GM23338 (cell line): Measurements from ENCODE around the gene CCDC152. TPM values are rescaled to one million over a fixed set of nuclear protein-coding genes. Genes with fewer than 3 reads are reported as not detected.
"Not testable (repeated sequence)": the region's sequence is repeated elsewhere in the genome, so short reads cannot be mapped to it uniquely, and the experiment has no call there.

Experiments used
- ATAC-seq: fragments of 200-7000 bp; cut with Tn5 transposase; 3 replicates; pipeline ENCODE4 v1.9.1; 2020
- DNase-seq: peaks from one replicate; pipeline ENCODE4 v3.0.0-alpha.2; 2015; ENCODE audit warnings: low spot score
- H2AFZ ChIP-seq: fragments of 200-600 bp; sonication (generic); 2 replicates; pipeline ENCODE4 v1.8.0; 2016; ENCODE audit warnings: antibody characterized with exemption, mild to moderate bottlenecking, moderate library complexity
- H3F3A ChIP-seq: fragments of 200-600 bp; sonication (generic); replicated peaks from 2 replicates; pipeline ENCODE4 v1.8.0; 2017; ENCODE audit warnings: antibody characterized with exemption, mixed run types, low read depth
- H3K27ac ChIP-seq: fragments of 200-600 bp; sonication (generic); 2 replicates; pipeline ENCODE4 v1.6.1; 2016; ENCODE audit warnings: low read depth
- H3K27me3 ChIP-seq: fragments of 200-600 bp; sonication (generic); 2 replicates; pipeline ENCODE4 v1.8.0; 2016; ENCODE audit warnings: mild to moderate bottlenecking, mixed run types, moderate library complexity; ENCODE audit not compliant: insufficient read depth
- H3K36me3 ChIP-seq: fragments of 200-600 bp; sonication (generic); 2 replicates; pipeline ENCODE4 v1.8.0; 2016; ENCODE audit warnings: mild to moderate bottlenecking; ENCODE audit not compliant: insufficient read depth
- H3K4me1 ChIP-seq: fragments of 200-600 bp; sonication (generic); 2 replicates; pipeline ENCODE4 v1.8.0; 2016; ENCODE audit warnings: mild to moderate bottlenecking, moderate library complexity; ENCODE audit not compliant: insufficient read depth
- H3K4me2 ChIP-seq: fragments of 200-600 bp; sonication (generic); 2 replicates; pipeline ENCODE4 v1.7.1; 2017; ENCODE audit warnings: mixed run types
- H3K4me3 ChIP-seq: fragments of 200-600 bp; sonication (generic); 2 replicates; pipeline ENCODE4 v1.6.1; 2016; ENCODE audit warnings: mixed run types
- H3K79me2 ChIP-seq: fragments of 200-600 bp; sonication (generic); replicated peaks from 2 replicates; pipeline ENCODE4 v1.8.0; 2017; ENCODE audit warnings: mild to moderate bottlenecking; ENCODE audit not compliant: insufficient read depth
- H3K9me2 ChIP-seq: fragments of 200-600 bp; sonication (generic); 2 replicates; pipeline ENCODE4 v1.8.0; 2017; ENCODE audit not compliant: insufficient read depth
- H4K20me1 ChIP-seq: fragments of 200-600 bp; sonication (generic); replicated peaks from 2 replicates; pipeline ENCODE4 v1.8.0; 2017; ENCODE audit warnings: mild to moderate bottlenecking; ENCODE audit not compliant: insufficient read depth
- H3K27ac Mint-ChIP-seq: 2 replicates; pipeline ENCODE4 v1.8.0; 2020; ENCODE audit warnings: inconsistent platforms, mild to moderate bottlenecking, moderate library complexity, mixed read lengths
- H3K27me3 Mint-ChIP-seq: 3 replicates; pipeline ENCODE4 v1.8.0; 2022; ENCODE audit warnings: low read depth, mild to moderate bottlenecking, moderate library complexity, mixed read lengths, inconsistent platforms; ENCODE audit not compliant: insufficient read depth, poor library complexity
- H3K36me3 Mint-ChIP-seq: 3 replicates; pipeline ENCODE4 v1.8.0; 2021; ENCODE audit warnings: low read depth, mild to moderate bottlenecking, inconsistent platforms, moderate library complexity, mixed read lengths
- H3K4me1 Mint-ChIP-seq: 3 replicates; pipeline ENCODE4 v1.8.0; 2020; ENCODE audit warnings: mild to moderate bottlenecking, inconsistent platforms, mixed read lengths
- H3K4me3 Mint-ChIP-seq: 3 replicates; pipeline ENCODE4 v1.8.0; 2021; ENCODE audit warnings: moderate library complexity, mild to moderate bottlenecking, inconsistent platforms, mixed read lengths
- H3K9me3 Mint-ChIP-seq: 3 replicates; pipeline ENCODE4 v1.8.0; 2020; ENCODE audit warnings: moderate library complexity, mild to moderate bottlenecking, inconsistent platforms, mixed read lengths
- CREB1 ChIP-seq: fragments of 250-450 bp; sonication (Bioruptor Pico); IDR thresholded peaks from 2 replicates; pipeline ENCODE4 v1.5.0; 2020; ENCODE audit warnings: low read depth, mild to moderate bottlenecking, moderate library complexity
- EZH2phosphoT487 ChIP-seq: fragments of 200-600 bp; sonication (generic); IDR thresholded peaks from one replicate; pipeline ENCODE4 v1.8.1; 2018; ENCODE audit warnings: antibody characterized with exemption; ENCODE audit not compliant: unreplicated experiment
- JUNB ChIP-seq: IDR thresholded peaks from one replicate; pipeline ENCODE4 v1.6.1; 2016; ENCODE audit warnings: antibody characterized with exemption; ENCODE audit not compliant: unreplicated experiment
- POLR2AphosphoS5 ChIP-seq: IDR thresholded peaks from 2 replicates; pipeline ENCODE4 v1.6.1; 2016; ENCODE audit warnings: antibody characterized with exemption, low read depth
- STAT1 ChIP-seq: IDR thresholded peaks from one replicate; pipeline ENCODE4 v1.6.1; 2016; ENCODE audit warnings: antibody characterized with exemption; ENCODE audit not compliant: unreplicated experiment
- ZNF114 ChIP-seq: fragments of 250-450 bp; sonication (Bioruptor Pico); IDR thresholded peaks from 2 replicates; pipeline ENCODE4 v1.5.0; 2020; ENCODE audit warnings: mild to moderate bottlenecking, moderate library complexity
- ZNF331 ChIP-seq: fragments of 250-450 bp; sonication (Bioruptor Pico); IDR thresholded peaks from 2 replicates; pipeline ENCODE4 v1.5.0; 2020; ENCODE audit warnings: low read depth, mild to moderate bottlenecking, moderate library complexity
- polyA plus RNA-seq: library from polyadenylated mRNA; unstranded; fragments of >200 nt; fragmentation: Nextera tagmentation; extraction: Ambion mirVana; gene quantifications from 2 replicates; pipeline ENCODE4 v1.2.1, GENCODE V29; 2016
- total RNA-seq: library from RNA; depleted of rRNA; stranded (reverse); fragments of >200 nt; shearing (Covaris generic); gene quantifications from 2 replicates; pipeline ENCODE4 v1.2.3, GENCODE V29; 2014
- TF ChIP-seq, protein P1 (sequence below), 2 experiments: fragments of 200-600 bp in 1 of 2; sonication (generic) in 1 of 2; conservative IDR thresholded peaks; 2 replicates each; pipeline versions ENCODE4 v1.5.1 to v1.6.1; 2016 to 2017; ENCODE audit warnings: antibody characterized with exemption in 2 of 2, low read depth in 2 of 2, mild to moderate bottlenecking in 2 of 2, moderate library complexity in 1 of 2

CCDC152 gene
- total and polyA plus RNA-seq, 2 experiments from 2014 or later = 16.2 to 75.9 TPM

GRCh38 chr5:42812620-42813019 lies 56.0 kb downstream of the CCDC152 start:
- Histone ChIP-seq H4K20me1 (no peaks in the 10 kb centered on the region), H3K4me2 (peak overlapping the region; percentile 29), H3K36me3 (no peaks in the 10 kb centered on the region), H3K4me1 (peaks cover 26% of the 10 kb centered on the region), H3K9me2 (no peaks in the 10 kb centered on the region), H3F3A (no peaks in the 10 kb centered on the region), H2AFZ (no peak overlapping the region), H3K4me3 (no peak overlapping the region), H3K27me3 (no peaks in the 10 kb centered on the region), H3K79me2 (no peaks in the 10 kb centered on the region), H3K27ac (peak overlapping the region; percentile 85; the same call in 1 of the 2 replicates)
- Mint-ChIP-seq H3K36me3 (no peaks in the 10 kb centered on the region), H3K4me3 (no peak overlapping the region), H3K27me3 (peaks cover 3% of the 10 kb centered on the region), H3K4me1 (peaks cover 52% of the 10 kb centered on the region), H3K9me3 (no peaks in the 10 kb centered on the region), H3K27ac (no peak overlapping the region)
- ATAC-seq = peak; percentile 13; the same call in 2 of the 3 replicates
- no peak for DNase-seq
- TF ChIP-seq, protein P1, sequence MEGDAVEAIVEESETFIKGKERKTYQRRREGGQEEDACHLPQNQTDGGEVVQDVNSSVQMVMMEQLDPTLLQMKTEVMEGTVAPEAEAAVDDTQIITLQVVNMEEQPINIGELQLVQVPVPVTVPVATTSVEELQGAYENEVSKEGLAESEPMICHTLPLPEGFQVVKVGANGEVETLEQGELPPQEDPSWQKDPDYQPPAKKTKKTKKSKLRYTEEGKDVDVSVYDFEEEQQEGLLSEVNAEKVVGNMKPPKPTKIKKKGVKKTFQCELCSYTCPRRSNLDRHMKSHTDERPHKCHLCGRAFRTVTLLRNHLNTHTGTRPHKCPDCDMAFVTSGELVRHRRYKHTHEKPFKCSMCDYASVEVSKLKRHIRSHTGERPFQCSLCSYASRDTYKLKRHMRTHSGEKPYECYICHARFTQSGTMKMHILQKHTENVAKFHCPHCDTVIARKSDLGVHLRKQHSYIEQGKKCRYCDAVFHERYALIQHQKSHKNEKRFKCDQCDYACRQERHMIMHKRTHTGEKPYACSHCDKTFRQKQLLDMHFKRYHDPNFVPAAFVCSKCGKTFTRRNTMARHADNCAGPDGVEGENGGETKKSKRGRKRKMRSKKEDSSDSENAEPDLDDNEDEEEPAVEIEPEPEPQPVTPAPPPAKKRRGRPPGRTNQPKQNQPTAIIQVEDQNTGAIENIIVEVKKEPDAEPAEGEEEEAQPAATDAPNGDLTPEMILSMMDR (conservative IDR thresholded peaks at IDR 0.05; ENCODE audit: low read depth in 2 of 2) = no peak
- no peak for TF ChIP-seq ZNF331 (CRISPR knock-in tag)
- TF ChIP-seq EZH2phosphoT487 = no peak
- TF ChIP-seq POLR2AphosphoS5 = no peak
- no peak for TF ChIP-seq STAT1
- TF ChIP-seq ZNF114 = no peak

DNA sequence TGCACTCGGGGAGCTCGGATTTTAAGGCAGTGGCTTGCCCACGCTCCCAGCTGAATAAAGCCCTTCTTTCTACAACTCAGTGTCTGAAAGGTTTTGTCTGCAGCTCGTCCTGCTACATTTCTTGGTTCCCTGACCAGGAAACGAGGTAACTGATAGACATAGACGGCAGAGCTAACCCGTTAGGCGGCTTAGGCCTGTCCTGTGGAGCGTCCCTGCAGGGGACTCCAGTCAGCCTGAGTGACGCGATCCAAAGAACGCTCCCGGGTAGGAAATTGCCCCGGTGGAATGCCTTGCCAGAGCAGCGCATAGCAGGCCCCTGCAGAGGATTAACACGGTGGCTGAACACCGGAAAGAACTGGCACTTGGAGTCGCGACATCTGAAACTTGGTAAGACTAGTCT lies 56.9 kb downstream of the CCDC152 start:
- Histone ChIP-seq H3K79me2 (no peaks in the 10 kb centered on the region), H3F3A (no peaks in the 10 kb centered on the region), H3K36me3 (no peaks in the 10 kb centered on the region), H3K4me2 (no peak overlapping the region), H4K20me1 (no peaks in the 10 kb centered on the region), H3K9me2 (no peaks in the 10 kb centered on the region), H3K27me3 (no peaks in the 10 kb centered on the region), H3K4me3 (no peak overlapping the region), H2AFZ (0 out of 2 replicates have a peak overlapping the region, but pooled peaks have one; percentile 30), H3K27ac (no peak overlapping the region), H3K4me1 (peaks cover 26% of the 10 kb centered on the region)
- H3K4me3 Mint-ChIP-seq = no peak overlapping the region
- TF ChIP-seq CREB1 (CRISPR knock-in tag) (peak; percentile 61), JUNB (no peak)
- no peaks in the 10 kb centered on the region for H3K9me3 Mint-ChIP-seq
- H3K27me3 Mint-ChIP-seq = peaks cover 3% of the 10 kb centered on the region
- peak overlapping the region; percentile 85; the same call in 1 of the 2 replicates for H3K27ac Mint-ChIP-seq
- DNase-seq = peak; percentile 84
- H3K36me3 Mint-ChIP-seq = no peaks in the 10 kb centered on the region
- ATAC-seq = peak; percentile 89
- peaks cover 52% of the 10 kb centered on the region for H3K4me1 Mint-ChIP-seq

GRCh38 chr5:42816546-42816945 lies 59.9 kb downstream of the CCDC152 start:
- H3K9me2 ChIP-seq, H3K36me3 Mint-ChIP-seq, DNase-seq, H4K20me1 ChIP-seq, H3K27me3 ChIP-seq, H3K79me2 ChIP-seq, H3K4me2 ChIP-seq, H3K27me3 Mint-ChIP-seq, H3K27ac Mint-ChIP-seq, H3K4me3 ChIP-seq, ATAC-seq, H3F3A ChIP-seq, H3K36me3 ChIP-seq, H3K27ac ChIP-seq, H2AFZ ChIP-seq, H3K4me3 Mint-ChIP-seq, H3K9me3 Mint-ChIP-seq: not testable (repeated sequence)
- H3K4me1 ChIP-seq = peaks cover 16% of the 10 kb centered on the region
- H3K4me1 Mint-ChIP-seq = peaks cover 41% of the 10 kb centered on the region
